ENCODE data around the gene RAB11FIP3. TPM values are rescaled to one million over a fixed set of nuclear protein-coding genes. Genes with fewer than 3 reads are reported as not detected.
"Not testable (repeated sequence)": the region's sequence is repeated elsewhere in the genome, so short reads cannot be mapped to it uniquely, and the experiment has no call there.

Gene RAB11FIP3
- total and polyA plus RNA-seq, 12 donors, result 12.7 to 63.4 (median 40.8) TPM

DNA sequence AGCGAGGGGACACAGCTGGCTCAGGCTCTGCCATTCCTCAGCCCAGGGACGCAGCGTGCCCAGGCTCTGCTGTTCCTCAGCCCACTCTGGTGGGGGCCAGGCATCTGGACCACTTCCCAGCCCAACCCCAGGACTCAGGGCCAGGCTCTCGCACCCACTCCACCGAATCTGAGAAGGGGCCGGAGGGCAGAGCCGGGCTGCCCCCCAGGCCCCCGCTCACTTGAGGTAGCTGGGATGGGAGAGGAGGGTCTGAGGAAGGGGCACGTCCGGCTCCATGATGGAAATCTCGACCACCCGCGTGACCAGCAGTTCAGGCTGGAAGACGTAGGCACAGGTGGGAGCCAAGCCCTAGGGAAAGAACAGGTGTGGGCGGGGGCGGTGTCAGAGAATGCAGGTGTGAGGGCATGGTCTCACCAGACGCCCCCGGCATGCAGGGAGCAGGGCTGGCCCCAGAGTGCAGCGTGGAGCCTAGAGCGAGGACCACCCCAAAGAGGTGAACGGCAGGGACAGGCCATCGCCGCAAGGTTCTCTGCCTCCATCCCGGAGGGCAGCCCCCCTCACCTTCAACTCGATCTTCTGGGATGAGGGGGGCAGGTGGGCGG, 48.5 kb upstream of the RAB11FIP3 start:
- Histone ChIP-seq H3K9me3 (replicated peaks in 1 of 3) (no peaks in the 10 kb centered on the region), H3K36me3 (replicated peaks in 1 of 2) (peaks cover 0 to 51% of the 10 kb centered on the region in 2 donors), H3K4me3 (no peak overlapping the region), H3K4me1 (replicated peaks in 1 of 2) (peaks cover 7 to 16% of the 10 kb centered on the region in 2 donors), H3K27me3 (no peaks in the 10 kb centered on the region), H3K27ac (no peak overlapping the region)
- intact Hi-C loops (cut with DNase I), result no loop called here
- WGBS, 4 donors, result 93 to 97% (median 95%) methylated on average over 14 to 26 of the region's 26 CpGs
- no peak for TF ChIP-seq POLR2A (IDR thresholded peaks at IDR 0.05)
- TF ChIP-seq, protein P1, sequence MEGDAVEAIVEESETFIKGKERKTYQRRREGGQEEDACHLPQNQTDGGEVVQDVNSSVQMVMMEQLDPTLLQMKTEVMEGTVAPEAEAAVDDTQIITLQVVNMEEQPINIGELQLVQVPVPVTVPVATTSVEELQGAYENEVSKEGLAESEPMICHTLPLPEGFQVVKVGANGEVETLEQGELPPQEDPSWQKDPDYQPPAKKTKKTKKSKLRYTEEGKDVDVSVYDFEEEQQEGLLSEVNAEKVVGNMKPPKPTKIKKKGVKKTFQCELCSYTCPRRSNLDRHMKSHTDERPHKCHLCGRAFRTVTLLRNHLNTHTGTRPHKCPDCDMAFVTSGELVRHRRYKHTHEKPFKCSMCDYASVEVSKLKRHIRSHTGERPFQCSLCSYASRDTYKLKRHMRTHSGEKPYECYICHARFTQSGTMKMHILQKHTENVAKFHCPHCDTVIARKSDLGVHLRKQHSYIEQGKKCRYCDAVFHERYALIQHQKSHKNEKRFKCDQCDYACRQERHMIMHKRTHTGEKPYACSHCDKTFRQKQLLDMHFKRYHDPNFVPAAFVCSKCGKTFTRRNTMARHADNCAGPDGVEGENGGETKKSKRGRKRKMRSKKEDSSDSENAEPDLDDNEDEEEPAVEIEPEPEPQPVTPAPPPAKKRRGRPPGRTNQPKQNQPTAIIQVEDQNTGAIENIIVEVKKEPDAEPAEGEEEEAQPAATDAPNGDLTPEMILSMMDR (IDR thresholded peaks at IDR 0.05), result no peak
- DNase-seq, result no peak

DNA sequence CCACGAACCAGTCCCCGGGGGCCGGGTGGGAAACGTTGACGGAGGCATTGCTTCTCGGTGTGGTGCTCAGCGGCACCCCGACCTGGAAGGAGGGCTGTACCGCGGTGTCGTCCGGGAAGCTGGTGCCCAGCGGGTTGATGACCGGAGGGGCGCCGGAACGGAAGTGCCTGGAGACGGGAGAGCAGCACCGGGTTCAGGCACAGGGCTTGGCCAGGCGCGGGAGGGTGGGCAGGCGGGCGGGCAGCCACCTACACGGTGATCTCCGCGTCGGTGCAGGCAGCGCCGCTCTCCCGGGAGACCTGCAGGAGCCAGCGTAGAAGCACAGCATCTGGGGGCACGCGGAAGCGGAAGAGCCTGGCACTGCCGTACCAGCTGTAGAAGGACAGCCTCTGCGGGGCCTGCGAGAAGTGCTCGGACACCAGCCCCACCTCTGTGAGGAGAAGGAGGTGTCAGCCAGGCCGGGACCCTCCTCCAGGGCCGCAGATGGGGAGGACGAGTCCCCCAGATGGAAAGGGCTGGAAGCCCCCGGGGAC, 48.0 kb upstream of the RAB11FIP3 start:
- 75 to 93% (median 90%) methylated on average over 11 to 42 of the region's 42 CpGs for WGBS, 4 donors
- H3K4me1 ChIP-seq (replicated peaks in 1 of 2), result peaks cover 7 to 18% of the 10 kb centered on the region in 2 donors
- H3K27ac ChIP-seq, result no peak overlapping the region
- H3K27me3 ChIP-seq, result no peaks in the 10 kb centered on the region
- TF ChIP-seq POLR2A (IDR thresholded peaks at IDR 0.05), result no peak
- TF ChIP-seq, protein P1 (IDR thresholded peaks at IDR 0.05), result no peak
- peaks cover 0 to 46% of the 10 kb centered on the region in 2 donors for H3K36me3 ChIP-seq (replicated peaks in 1 of 2)
- H3K4me3 ChIP-seq, result no peak overlapping the region
- H3K9me3 ChIP-seq (replicated peaks in 1 of 3), result no peaks in the 10 kb centered on the region
- DNase-seq, result no peak
- intact Hi-C loops (cut with DNase I), result no loop called here

DNA sequence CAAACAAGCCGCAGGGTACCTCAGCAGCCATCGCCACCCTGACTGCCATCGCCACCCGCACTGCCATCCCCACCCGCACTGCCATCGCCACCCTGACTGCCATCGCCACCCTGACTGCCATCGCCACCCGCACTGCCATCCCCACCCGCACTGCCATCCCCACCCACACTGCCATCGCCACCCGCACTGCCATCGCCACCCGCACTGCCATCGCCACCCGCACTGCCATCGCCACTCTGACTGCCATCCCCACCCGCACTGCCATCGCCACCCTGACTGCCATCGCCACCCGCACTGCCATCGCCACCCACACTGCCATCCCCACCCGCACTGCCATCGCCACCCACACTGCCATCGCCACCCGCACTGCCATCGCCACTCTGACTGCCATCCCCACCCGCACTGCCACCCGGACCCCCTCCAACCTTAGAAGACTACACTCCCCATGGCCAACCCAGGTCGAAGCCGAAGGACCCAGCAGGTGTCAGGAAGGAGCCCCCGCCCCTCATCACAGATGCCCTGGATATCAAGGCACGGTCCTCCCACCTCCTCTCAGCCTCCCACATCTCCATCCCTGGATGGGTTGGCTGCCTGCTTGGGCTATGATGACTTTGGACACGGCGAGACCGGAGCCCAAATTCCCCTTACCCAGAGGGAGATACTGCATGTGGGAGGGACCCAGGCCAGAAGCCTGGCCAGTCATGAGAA, 47.2 kb upstream of the RAB11FIP3 start:
- DNase-seq; intact Hi-C loops (cut with DNase I); H3K27me3 ChIP-seq; H3K4me3 ChIP-seq; H3K9me3 ChIP-seq (replicated peaks in 1 of 3); H3K27ac ChIP-seq: not testable (repeated sequence)
- Histone ChIP-seq H3K4me1 (replicated peaks in 1 of 2) (peaks cover 11 to 26% of the 10 kb centered on the region in 2 donors), H3K36me3 (replicated peaks in 1 of 2) (peaks cover 0 to 40% of the 10 kb centered on the region in 2 donors)
- WGBS, 4 donors, result 90 to 94% (median 93%) methylated on average over 15 to 36 of the region's 36 CpGs

DNA sequence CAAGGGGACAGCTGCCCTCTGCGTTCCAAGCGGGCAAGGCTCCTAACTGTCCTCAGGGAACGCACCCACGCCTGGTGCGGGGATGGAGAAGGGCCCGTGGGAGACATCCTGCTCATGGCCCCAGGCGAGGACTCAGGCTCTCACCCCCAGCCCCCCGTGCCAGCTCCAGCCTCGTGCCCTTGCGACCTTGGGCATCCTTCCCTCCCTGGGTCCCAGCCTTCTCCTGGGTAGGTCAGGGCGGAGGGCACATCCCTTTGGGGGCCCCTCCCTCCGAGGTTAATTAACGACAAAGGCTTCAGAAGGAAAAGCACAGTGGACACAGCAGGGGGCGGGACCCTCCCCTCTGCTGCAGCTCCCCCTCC, 46.6 kb upstream of the RAB11FIP3 start:
- 67 to 86% (median 72%) methylated on average over 5 to 14 of the region's 14 CpGs for WGBS, 4 donors
- TF ChIP-seq, protein P1 (IDR thresholded peaks at IDR 0.05), result no peak
- TF ChIP-seq POLR2A (IDR thresholded peaks at IDR 0.05), result no peak
- H3K9me3 ChIP-seq (replicated peaks in 1 of 3), result no peaks in the 10 kb centered on the region
- peaks cover 0 to 35% of the 10 kb centered on the region in 2 donors for H3K36me3 ChIP-seq (replicated peaks in 1 of 2)
- intact Hi-C loops (cut with DNase I), result no loop called here
- no peak overlapping the region for H3K27ac ChIP-seq
- no peaks in the 10 kb centered on the region for H3K27me3 ChIP-seq
- H3K4me3 ChIP-seq, result no peak overlapping the region
- peaks cover 14 to 31% of the 10 kb centered on the region in 2 donors for H3K4me1 ChIP-seq (replicated peaks in 1 of 2)
- DNase-seq, result no peak

Measured in adrenal gland (tissue), 12 donors.